Activated T-cell treated with anti-CD3 and anti-CD28 coated beads for 24 hours (primary cell): ENCODE measurements around the gene CCDC170.
"Not testable (repeated sequence)": the region's sequence is repeated elsewhere in the genome, so short reads cannot be mapped to it uniquely, and the experiment has no call there.

Experiments used
- DNase-seq: peaks from one replicate; pipeline ENCODE4 v3.0.0-alpha.2; 2020; ENCODE audit warnings: low read depth

CCDC170 gene

DNA sequence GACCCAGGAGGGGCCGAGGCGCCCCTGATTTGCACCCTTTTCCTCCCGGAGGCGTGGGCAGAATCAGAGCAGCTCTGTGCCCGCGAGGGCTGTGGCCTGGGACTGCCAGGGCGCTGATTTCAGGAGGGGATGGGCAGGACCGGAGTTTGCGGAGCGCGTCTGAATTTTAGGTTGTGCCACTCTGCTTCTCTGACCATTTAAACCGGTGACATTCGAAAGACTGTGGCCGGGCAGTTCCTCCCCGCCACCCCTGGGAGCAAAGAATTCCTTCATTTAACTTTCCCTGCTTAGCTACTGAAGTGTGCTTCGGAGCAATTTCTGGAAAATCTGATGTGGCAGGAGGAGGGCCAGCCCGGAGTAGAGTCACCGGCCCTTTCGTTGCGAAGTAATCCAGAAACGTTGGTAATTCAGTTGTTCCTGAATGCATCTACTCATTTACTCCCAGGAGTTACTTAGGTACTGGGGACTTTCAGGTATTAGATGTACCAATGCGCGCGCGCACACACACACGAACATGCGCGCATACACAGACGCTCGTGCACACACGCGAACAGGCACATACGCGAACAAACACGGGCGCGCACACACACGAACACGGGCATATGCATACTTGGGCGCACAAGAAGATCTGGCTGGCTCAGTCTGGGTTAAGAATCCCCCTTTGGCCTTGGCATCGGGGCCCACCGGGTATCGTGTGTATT, 568 bp downstream of the CCDC170 start:
- peak; percentile 8 for DNase-seq

DNA sequence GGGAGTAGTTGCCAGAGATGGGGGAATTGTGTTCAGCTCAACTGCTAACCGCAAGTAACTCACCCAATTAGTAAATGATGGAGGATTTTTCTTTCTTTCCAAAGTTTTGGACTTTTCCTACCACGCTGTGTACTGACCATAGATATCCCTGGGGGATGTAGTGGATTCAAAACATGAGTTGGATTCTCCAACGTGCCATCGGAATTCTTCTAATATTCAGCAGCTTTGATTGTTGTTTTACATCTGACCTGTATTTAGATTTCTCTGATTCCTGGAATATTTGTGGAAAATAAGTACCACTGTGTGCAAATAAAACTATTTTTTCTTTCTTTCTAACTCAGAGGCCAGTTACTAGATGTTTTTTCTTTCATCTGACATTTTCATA, 1.1 kb downstream of the CCDC170 start:
- no peak for DNase-seq

DNA sequence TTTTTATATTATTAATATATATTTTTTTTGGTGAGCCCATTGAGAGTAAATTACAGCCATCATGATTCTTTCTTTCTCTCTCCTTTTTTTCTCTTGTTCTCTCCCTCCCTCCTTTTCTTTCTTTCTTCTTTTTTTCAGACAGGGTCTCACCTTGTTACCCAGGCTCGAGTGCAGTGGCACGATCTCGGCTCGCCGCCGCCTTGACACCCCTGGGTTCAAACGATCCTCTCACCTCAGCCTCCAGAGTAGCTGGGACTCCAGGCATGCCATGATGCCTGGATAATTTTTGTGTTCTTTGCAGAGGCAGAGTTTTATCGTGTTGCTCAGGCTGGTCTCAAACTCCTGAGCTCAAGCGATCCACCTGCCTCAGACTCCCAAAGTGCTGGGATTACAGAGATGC, 1.6 kb downstream of the CCDC170 start:
- no peak for DNase-seq

DNA sequence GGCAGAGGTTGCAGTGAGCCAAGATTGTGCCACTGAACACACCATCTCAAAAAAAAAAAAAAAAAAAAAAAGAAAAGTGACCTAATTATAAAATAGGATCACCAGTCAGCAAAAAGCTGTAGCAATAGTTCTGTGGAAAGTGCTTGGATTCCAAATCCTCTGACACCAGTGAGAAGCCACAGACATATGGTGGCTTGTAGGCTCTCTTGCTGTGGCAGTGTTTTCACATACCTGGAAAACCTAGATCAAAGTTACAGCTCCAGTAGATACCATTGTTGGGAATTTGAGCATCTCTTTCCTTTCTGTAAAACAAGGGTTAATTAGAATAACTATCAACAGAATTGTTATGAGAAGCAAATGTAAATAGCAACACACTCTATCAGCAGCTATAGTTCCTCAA, 4.1 kb downstream of the CCDC170 start:
- no peak for DNase-seq

DNA sequence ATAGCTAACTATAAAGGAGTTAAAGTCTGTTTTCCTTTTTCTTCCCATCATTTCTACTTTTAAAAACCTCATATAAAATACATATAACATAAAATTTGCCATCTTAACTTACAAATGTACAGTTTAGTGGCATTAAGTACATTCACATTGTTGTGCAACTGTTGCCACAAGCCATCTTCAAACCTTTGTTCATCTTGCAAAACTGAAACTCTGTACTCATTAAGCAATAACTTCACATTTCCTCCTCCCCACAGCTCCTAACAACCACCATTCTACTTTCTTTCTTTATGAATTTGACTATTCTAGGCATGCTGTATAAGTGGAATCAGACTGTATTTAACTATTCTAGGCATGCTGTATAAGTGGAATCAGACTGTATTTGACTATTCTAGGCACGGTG, 4.5 kb downstream of the CCDC170 start:
- DNase-seq: no peak

DNA sequence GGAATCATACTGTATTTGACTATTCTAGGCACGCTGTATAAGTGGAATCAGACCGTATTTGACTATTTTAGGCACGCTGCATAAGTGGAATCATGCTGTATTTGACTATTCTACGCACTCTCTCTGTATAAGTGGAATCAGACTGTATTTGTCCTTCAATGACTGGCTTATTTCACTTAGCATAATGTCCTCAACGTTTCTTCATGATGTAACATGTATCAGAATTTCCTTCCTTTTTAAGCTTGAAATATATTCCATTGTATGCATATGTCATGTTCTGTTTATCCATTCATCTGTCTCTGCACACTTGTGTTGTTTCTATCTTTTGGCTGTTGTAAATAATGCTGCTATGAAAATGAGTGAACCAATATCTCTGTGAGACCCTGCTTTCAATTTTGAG, 5.7 kb downstream of the CCDC170 start:
- no peak for DNase-seq

DNA sequence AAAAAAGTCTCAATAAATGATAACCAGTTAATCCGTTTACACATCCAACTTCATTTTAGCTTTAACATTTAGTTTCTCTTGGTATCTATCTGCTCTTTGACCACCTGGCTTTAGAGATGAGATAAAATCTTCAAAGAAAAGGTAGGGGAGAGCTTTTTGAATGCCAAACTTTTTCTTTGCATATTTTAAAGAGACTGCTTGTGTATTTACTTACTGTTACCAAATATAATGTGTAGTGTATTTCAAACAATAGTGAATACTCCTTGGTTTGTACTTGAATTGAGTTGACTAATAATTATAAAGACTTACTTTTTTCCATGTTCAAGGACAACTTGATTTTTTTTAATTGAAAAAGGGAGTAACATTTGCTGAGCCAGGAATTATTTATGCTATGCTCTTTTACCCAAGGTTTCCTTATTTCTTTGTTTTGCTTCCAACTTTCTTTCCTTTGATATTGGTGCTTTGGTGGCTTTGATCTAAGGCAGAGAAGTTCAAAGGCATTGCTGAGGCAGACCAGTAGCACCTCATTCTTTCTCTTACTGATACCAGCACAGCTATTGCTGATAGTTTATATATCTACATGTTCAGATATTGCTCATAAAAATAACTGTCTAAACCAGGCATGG, 7.8 kb downstream of the CCDC170 start:
- DNase-seq: no peak

DNA sequence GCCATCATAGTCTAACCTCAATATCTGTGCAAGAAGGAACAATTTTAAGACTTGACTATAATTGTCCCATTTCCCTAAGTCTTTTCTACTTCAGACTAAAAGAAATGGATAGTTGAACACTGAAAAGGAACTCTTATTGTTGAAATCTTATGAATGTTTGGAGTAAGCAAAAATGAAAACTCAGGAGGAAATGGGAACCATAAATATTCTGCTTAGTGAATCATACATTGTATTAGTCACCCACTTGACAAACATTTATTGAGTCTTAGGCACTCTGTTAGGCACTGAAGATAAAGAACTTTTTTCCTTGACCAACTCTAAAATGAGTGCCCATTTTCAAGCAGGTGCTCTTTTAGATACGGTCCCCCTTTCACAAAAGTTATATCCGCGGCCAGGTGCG, 8.7 kb downstream of the CCDC170 start:
- DNase-seq: no peak

DNA sequence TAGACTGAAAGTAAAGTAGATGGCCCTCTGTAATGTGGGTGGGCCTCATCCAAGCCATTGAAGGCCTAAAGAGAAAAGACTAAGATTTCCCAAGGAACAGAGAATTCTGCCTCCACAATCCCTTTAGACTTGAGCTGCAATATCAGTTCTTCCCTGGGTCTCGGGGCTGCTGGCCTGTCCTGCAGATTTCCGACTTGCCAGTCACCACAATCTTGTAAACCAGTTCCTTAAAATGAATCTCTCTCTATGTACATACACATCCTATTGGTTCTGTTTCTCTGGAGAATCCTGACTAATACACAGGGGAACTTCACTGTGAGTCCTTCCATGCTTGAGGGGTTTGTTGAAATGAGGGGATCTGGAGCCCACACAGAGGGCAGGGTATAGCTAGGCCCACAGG, 12.9 kb downstream of the CCDC170 start:
- DNase-seq: no peak

DNA sequence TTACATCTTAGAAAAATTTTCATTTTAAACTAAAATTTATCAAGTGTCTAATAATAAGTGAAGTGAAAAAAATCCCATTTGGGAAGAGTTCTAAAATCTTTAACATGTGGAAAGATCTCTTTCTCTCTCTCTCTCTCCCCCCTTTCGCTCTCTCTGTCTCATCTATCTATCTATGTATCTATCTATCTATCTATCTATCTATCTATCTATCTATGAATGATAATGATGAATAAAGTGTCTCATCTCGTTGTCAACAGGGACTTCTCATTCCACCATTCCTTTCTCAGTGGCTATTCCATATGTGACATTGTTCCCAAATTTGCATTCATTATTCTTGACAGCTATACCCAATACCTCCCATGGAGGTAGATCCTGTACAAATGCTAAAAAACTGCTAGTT, 15.2 kb downstream of the CCDC170 start:
- DNase-seq: no peak

DNA sequence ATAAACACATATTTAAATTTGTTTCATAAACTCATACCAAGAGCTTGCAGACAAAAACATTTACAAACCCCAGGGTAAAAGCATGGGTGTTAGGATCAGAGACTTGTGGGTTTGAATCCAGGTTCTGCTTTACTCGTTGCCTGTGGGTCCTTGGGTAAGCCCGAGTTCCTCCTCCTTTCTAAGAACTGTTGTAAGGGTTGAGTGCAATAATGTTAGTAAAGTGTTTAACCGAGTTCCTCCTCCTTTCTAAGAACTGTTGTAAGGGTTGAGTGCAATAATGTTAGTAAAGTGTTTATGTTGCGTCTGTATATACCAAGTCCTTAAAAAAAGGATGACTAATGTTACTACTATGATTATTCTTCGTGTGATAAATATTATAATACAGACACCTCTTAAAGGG, 18.7 kb downstream of the CCDC170 start:
- no peak for DNase-seq

DNA sequence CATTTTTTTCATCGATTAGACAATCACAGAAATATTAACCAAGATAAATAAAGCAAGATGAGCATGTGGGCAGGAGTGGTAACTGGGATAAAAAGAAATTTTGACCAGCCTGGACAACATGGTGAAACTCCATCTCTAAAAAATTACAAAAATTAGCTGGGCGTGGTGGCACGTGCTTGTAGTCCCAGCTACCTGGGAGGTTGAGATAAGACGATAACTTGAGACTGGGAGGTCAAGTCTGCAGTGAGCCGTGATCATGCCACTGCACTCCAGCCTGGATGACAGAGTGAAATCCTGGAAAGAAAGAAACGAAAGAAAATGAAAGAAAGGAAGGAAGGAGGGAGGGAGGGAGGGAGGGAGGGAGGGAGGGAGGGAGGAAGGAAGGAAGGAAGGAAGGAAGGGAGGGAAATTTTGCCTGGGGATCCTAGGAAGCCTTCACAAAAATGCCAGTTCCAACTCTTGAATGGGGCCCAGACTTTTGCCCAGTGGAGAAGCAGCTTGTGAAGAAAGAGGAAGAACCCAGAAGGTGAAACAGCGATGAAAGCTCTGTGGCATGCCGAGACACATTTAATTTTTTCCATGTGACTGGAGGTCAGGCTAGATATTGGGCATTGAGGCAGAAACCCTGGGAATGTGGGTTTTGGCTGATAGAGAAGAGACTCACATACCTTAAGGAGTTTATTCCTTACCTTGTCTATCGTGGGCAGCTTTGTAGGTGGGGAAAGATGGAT, 20.3 kb downstream of the CCDC170 start:
- no peak for DNase-seq

DNA sequence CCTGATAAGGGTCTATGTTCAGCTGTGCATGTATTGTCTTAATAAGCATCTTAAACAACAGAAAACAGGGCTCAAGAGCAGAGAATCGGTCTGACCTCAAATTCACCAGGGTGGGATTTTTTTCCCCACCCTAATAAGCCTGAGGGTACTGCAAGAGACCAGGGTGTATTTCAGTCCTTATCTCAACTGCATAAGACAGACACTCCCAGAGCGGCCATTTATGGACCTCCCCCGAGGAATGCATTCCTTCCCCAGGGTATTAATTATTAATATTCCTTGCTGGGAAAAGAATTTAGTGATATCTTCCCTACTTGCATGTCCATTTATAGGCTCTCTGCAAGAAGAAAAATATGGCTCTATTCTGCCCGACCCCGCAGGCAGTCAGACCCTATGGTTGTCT, 25.2 kb downstream of the CCDC170 start:
- DNase-seq: not testable (repeated sequence)

DNA sequence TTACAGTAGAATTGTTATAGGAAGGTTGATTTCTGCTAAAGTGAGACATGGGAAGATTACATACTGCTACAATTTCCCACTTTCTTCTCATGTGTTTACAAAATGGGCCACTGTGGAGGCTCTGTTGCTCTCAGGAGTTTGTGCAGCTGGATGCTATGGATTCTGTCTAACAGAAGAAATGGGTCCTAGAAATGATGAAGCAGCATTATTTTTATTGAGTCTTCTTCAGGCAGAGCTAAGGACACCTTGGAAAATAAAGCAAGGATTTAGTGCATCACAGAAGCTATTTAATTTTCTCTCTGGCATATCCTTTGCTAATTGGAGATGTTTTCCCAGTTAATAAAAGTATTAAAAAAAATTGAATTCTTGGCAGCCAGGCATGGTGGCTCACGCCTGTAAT, 29.2 kb downstream of the CCDC170 start:
- DNase-seq: no peak

DNA sequence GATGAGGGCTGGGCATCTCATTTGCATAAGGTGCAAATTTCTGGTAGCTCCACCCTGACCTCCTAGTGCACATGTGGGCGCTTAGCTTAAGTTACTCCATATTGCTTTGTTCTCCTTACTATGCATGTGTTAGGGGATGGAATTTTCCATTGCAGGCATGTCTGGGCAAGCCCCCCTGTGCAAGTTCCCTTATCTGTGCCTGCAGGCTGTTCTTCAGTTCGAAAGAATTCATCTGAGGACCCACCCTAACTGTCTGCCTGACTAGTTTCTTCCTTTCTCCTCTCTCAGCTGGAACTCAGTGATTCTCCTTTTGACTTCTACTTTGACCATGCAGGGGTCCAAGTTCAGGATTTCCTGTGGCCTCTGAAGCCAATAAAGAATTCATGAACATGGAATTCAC, 30.2 kb downstream of the CCDC170 start:
- no peak for DNase-seq

DNA sequence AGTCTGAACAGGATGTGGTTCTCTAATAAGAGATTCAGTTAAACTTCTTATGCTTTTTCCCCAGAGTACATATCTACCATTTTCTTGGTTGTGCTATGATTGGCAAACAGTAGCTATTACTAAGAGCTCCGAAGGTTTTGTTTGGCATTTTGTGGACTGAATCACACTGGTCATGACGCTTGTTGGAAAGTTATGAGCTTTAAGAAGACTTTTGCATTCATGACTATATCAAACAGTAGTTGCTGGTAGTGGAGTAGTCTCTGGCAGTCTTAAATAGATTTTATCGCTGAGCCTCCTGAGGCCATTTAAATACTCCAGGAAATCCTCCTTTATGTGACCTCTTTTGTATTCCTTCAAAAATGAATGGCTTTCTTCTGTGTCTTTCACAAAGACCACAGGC, 40.8 kb downstream of the CCDC170 start:
- no peak for DNase-seq

DNA sequence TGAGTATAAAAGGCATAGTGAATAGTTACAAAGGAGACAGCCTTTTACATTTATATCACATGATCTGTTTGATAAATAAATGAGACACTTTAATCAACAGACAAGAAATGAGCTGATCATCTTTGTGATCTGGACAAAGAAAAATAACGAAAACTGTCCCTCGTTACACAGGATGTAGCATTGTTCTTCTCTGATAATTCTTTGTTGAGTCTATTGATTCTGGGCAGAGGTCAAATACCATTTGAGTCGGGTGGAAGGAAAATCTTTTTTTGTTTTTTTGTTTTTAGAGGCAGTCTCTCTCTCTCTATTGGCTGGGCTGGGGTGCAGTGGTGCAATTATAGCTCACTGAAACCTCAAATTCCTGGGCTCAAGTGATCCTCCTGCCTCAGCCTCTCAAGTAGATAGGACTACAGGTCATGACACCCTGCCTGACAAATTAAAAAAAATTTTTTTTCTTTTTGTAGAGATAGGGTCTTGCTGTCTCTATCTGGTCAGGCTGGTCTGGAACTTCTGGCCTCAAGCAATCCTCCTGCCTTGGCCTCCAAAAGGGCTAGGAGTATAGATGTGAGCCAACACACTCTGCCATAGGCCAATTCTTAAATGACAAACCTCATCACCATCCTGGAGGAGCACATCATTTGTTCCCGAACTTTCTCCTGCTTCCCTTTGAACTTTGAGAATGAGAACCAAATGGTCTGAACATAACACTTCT, 41.8 kb downstream of the CCDC170 start:
- DNase-seq: no peak

DNA sequence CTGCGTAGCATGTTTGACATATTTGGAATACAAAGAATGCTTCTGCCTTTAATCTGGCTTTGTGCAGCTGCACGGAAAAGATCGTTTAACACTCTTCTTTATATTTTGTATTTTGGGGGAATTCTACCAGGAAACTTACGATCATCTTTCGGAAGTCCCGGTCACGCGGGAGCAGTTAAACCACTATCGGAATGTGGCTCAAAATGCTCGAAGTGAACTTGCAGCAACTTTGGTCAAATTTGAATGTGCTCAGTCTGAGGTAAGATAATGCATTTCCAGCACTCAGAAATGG, 42.3 kb downstream of the CCDC170 start:
- no peak for DNase-seq

DNA sequence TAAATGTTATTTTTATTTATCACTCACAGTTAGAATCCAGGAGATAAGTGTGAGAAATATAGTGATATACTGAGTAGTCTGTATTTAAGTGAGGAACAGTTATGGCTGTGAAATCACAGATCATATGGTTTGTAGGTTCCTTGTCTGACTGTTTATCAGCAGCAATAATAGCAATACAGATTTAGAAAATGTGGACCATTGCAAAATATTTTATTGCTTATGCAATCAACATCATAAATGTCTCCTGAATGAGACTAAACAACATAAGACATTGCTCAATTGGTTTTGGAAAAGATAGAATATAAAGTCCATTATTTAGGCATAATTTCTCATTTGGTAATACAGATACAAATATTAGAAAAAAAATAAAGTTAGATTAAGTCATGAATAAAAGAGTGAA, 43.7 kb downstream of the CCDC170 start:
- DNase-seq: no peak

DNA sequence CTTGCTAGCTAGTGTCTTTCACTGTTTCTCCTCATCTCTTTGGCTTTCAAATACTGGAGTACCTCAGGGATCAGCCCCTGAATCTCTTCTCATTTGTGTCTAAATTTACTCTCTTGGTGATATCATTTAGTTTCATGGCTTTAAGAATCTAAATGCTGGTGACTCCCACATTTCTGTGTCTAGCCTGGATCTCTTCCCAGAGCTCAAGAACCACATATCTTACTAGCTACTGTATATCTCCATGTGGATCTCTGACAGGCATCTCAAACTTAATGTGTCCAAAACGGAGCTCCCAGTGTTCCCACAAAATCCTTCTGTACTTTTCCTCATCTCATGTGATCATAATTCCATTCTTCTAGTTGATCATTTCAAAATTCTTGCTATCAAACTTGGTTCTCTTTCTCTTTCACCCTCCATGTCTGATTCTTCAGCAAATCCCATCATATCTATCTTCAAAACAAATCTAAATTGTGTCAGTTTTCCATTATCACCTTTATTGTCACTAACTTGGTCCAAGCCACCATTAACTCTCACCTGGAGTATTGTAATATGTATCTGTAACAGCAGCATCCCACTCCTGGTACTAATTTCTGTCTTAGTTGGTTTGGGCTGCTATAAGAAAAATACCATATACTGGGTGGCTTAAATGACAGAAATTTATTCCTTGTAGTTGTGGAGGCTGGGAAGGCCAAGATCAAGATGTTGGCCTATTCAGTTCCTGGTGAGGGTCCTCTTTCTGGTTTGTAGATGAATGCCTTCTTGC, 45.9 kb downstream of the CCDC170 start:
- no peak for DNase-seq

DNA sequence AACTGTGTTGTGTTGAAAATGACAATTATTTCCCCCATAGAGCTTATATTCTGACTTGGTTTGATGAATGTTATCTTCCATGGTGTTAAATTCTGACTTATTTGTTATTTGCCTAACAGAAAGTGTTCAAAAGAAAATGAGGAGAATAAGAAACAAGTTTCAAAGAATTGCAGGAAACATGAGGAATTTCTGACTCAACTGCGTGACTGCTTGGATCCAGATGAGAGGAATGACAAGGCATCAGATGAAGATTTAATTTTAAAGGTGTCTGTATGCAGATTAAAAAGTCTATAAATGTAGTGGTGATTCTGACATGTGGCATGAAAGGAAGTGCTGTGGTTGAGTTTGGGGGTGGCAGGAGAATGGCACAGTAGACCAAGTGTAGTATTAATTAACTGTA, 50.6 kb downstream of the CCDC170 start:
- no peak for DNase-seq

DNA sequence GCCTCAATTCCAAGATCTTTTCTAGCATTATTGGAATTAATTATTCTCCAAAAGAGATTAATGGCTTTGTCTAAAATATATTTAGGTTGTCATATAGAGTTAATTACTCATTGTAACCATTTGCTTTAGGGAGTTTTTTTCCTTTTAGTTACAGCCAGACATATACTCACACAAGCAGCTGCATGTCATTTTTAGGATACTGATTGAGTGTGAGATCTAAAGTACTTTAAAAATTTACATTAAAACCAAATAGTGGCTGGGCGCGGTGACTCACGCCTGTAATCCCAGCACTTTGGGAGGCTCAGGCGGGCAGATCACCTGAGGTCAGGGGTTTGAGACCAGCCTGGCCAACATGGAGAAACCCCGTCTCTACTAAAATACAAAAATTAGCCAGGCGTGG, 51.1 kb downstream of the CCDC170 start:
- not testable (repeated sequence) for DNase-seq
